GM23338 (cell line): ENCODE measurements around the gene NEMP2. TPM values are rescaled to one million over a fixed set of nuclear protein-coding genes. Genes with fewer than 3 reads are reported as not detected.
A peak's percentile ranks its signal among the peaks of the same experiment; 100 is the strongest.

Experiments used
- ATAC-seq: fragments of 200-7000 bp; cut with Tn5 transposase; 3 replicates; pipeline ENCODE4 v1.9.1; 2020
- DNase-seq: peaks from one replicate; pipeline ENCODE4 v3.0.0-alpha.2; 2015; ENCODE audit warnings: low spot score
- H2AFZ ChIP-seq: fragments of 200-600 bp; sonication (generic); 2 replicates; pipeline ENCODE4 v1.8.0; 2016; ENCODE audit warnings: antibody characterized with exemption, mild to moderate bottlenecking, moderate library complexity
- H3F3A ChIP-seq: fragments of 200-600 bp; sonication (generic); replicated peaks from 2 replicates; pipeline ENCODE4 v1.8.0; 2017; ENCODE audit warnings: antibody characterized with exemption, mixed run types, low read depth
- H3K27ac ChIP-seq: fragments of 200-600 bp; sonication (generic); 2 replicates; pipeline ENCODE4 v1.6.1; 2016; ENCODE audit warnings: low read depth
- H3K27me3 ChIP-seq: fragments of 200-600 bp; sonication (generic); 2 replicates; pipeline ENCODE4 v1.8.0; 2016; ENCODE audit warnings: mild to moderate bottlenecking, mixed run types, moderate library complexity; ENCODE audit not compliant: insufficient read depth
- H3K36me3 ChIP-seq: fragments of 200-600 bp; sonication (generic); 2 replicates; pipeline ENCODE4 v1.8.0; 2016; ENCODE audit warnings: mild to moderate bottlenecking; ENCODE audit not compliant: insufficient read depth
- H3K4me1 ChIP-seq: fragments of 200-600 bp; sonication (generic); 2 replicates; pipeline ENCODE4 v1.8.0; 2016; ENCODE audit warnings: mild to moderate bottlenecking, moderate library complexity; ENCODE audit not compliant: insufficient read depth
- H3K4me2 ChIP-seq: fragments of 200-600 bp; sonication (generic); 2 replicates; pipeline ENCODE4 v1.7.1; 2017; ENCODE audit warnings: mixed run types
- H3K4me3 ChIP-seq: fragments of 200-600 bp; sonication (generic); 2 replicates; pipeline ENCODE4 v1.6.1; 2016; ENCODE audit warnings: mixed run types
- H3K79me2 ChIP-seq: fragments of 200-600 bp; sonication (generic); replicated peaks from 2 replicates; pipeline ENCODE4 v1.8.0; 2017; ENCODE audit warnings: mild to moderate bottlenecking; ENCODE audit not compliant: insufficient read depth
- H3K9me2 ChIP-seq: fragments of 200-600 bp; sonication (generic); 2 replicates; pipeline ENCODE4 v1.8.0; 2017; ENCODE audit not compliant: insufficient read depth
- H4K20me1 ChIP-seq: fragments of 200-600 bp; sonication (generic); replicated peaks from 2 replicates; pipeline ENCODE4 v1.8.0; 2017; ENCODE audit warnings: mild to moderate bottlenecking; ENCODE audit not compliant: insufficient read depth
- H3K27ac Mint-ChIP-seq: 2 replicates; pipeline ENCODE4 v1.8.0; 2020; ENCODE audit warnings: inconsistent platforms, mild to moderate bottlenecking, moderate library complexity, mixed read lengths
- H3K27me3 Mint-ChIP-seq: 3 replicates; pipeline ENCODE4 v1.8.0; 2022; ENCODE audit warnings: low read depth, mild to moderate bottlenecking, moderate library complexity, mixed read lengths, inconsistent platforms; ENCODE audit not compliant: insufficient read depth, poor library complexity
- H3K36me3 Mint-ChIP-seq: 3 replicates; pipeline ENCODE4 v1.8.0; 2021; ENCODE audit warnings: low read depth, mild to moderate bottlenecking, inconsistent platforms, moderate library complexity, mixed read lengths
- H3K4me1 Mint-ChIP-seq: 3 replicates; pipeline ENCODE4 v1.8.0; 2020; ENCODE audit warnings: mild to moderate bottlenecking, inconsistent platforms, mixed read lengths
- H3K4me3 Mint-ChIP-seq: 3 replicates; pipeline ENCODE4 v1.8.0; 2021; ENCODE audit warnings: moderate library complexity, mild to moderate bottlenecking, inconsistent platforms, mixed read lengths
- H3K9me3 Mint-ChIP-seq: 3 replicates; pipeline ENCODE4 v1.8.0; 2020; ENCODE audit warnings: moderate library complexity, mild to moderate bottlenecking, inconsistent platforms, mixed read lengths
- CREB1 ChIP-seq: fragments of 250-450 bp; sonication (Bioruptor Pico); IDR thresholded peaks from 2 replicates; pipeline ENCODE4 v1.5.0; 2020; ENCODE audit warnings: low read depth, mild to moderate bottlenecking, moderate library complexity
- CTCF ChIP-seq, 2 experiments: fragments of 200-600 bp in 1 of 2; sonication (generic) in 1 of 2; conservative IDR thresholded peaks; 2 replicates each; pipeline versions ENCODE4 v1.5.1 to v1.6.1; 2016 to 2017; ENCODE audit warnings: antibody characterized with exemption in 2 of 2, low read depth in 2 of 2, mild to moderate bottlenecking in 2 of 2, moderate library complexity in 1 of 2
- EZH2 ChIP-seq: fragments of 200-600 bp; sonication (generic); IDR thresholded peaks from one replicate; pipeline ENCODE4 v1.8.0; 2017; ENCODE audit warnings: antibody characterized with exemption, mild to moderate bottlenecking, low read depth; ENCODE audit not compliant: unreplicated experiment
- EZH2phosphoT487 ChIP-seq: fragments of 200-600 bp; sonication (generic); IDR thresholded peaks from one replicate; pipeline ENCODE4 v1.8.1; 2018; ENCODE audit warnings: antibody characterized with exemption; ENCODE audit not compliant: unreplicated experiment
- JUNB ChIP-seq: IDR thresholded peaks from one replicate; pipeline ENCODE4 v1.6.1; 2016; ENCODE audit warnings: antibody characterized with exemption; ENCODE audit not compliant: unreplicated experiment
- NANOG ChIP-seq: IDR thresholded peaks from 2 replicates; pipeline ENCODE4 v1.6.1; 2016; ENCODE audit warnings: antibody characterized with exemption, borderline replicate concordance
- POLR2AphosphoS5 ChIP-seq: IDR thresholded peaks from 2 replicates; pipeline ENCODE4 v1.6.1; 2016; ENCODE audit warnings: antibody characterized with exemption, low read depth
- STAT1 ChIP-seq: IDR thresholded peaks from one replicate; pipeline ENCODE4 v1.6.1; 2016; ENCODE audit warnings: antibody characterized with exemption; ENCODE audit not compliant: unreplicated experiment
- ZNF114 ChIP-seq: fragments of 250-450 bp; sonication (Bioruptor Pico); IDR thresholded peaks from 2 replicates; pipeline ENCODE4 v1.5.0; 2020; ENCODE audit warnings: mild to moderate bottlenecking, moderate library complexity
- ZNF331 ChIP-seq: fragments of 250-450 bp; sonication (Bioruptor Pico); IDR thresholded peaks from 2 replicates; pipeline ENCODE4 v1.5.0; 2020; ENCODE audit warnings: low read depth, mild to moderate bottlenecking, moderate library complexity
- ZNF462 ChIP-seq: fragments of 250-450 bp; sonication (Bioruptor Pico); IDR thresholded peaks from 2 replicates; pipeline ENCODE4 v1.5.0; 2020; ENCODE audit warnings: mild to moderate bottlenecking, moderate library complexity
- polyA plus RNA-seq: library from polyadenylated mRNA; unstranded; fragments of >200 nt; fragmentation: Nextera tagmentation; extraction: Ambion mirVana; gene quantifications from 2 replicates; pipeline ENCODE4 v1.2.1, GENCODE V29; 2016
- total RNA-seq: library from RNA; depleted of rRNA; stranded (reverse); fragments of >200 nt; shearing (Covaris generic); gene quantifications from 2 replicates; pipeline ENCODE4 v1.2.3, GENCODE V29; 2014
- TF ChIP-seq, protein P1 (sequence below): IDR thresholded peaks from 2 replicates; pipeline ENCODE4 v1.6.1; 2016; ENCODE audit warnings: antibody characterized with exemption
- TF ChIP-seq, protein P2 (sequence below): IDR thresholded peaks from one replicate; pipeline ENCODE4 v1.6.1; 2018; ENCODE audit warnings: antibody characterized with exemption; ENCODE audit not compliant: unreplicated experiment

NEMP2 gene
- total and polyA plus RNA-seq, 2 experiments from 2014 or later: 1.2 to 4.0 TPM

DNA sequence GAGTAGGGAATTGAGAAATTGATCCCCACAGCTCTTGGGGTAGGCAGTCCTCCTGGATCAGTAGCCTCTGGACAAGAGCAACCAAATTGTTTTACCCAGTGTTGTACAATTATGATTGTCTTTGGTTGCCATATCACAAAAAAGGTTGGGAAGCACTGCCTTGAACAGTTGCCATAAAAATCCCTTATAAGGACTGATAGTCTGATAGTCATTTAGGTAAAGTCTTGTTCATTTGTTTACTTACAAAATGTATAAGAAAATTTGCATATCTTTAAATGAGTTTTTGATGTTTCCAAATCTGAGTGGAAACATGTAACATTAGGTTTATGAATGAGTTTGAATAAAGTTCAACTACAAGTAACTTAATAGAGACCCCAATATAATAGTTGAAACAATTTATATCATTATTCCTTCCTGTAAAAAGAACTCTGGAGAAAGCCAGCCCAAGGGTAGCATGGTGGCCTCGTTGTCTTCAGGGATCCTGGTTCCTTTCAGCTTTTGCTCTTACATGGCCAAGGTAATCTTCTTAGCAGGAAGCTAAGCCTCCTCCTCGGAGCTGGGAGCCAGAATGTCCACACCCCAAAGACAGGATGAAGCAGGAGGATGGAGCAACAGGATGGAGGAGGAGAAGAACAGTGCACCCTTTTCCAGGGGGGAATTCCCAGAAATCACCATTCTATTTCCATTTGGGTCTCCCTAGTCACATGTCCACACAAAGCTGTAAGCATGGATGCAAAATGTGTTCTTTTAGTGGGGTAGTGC lies 35.7 kb upstream of the NEMP2 start:
- TF ChIP-seq JUNB (no peak), EZH2phosphoT487 (no peak), ZNF331 (CRISPR knock-in tag) (no peak), ZNF114 (CRISPR knock-in tag) (no peak), STAT1 (no peak), CTCF (conservative IDR thresholded peaks at IDR 0.05; ENCODE audit: low read depth in 2 of 2) (no peak), NANOG (no peak), POLR2AphosphoS5 (no peak), ZNF462 (CRISPR knock-in tag) (no peak), CREB1 (CRISPR knock-in tag) (no peak), EZH2 (no peak)
- TF ChIP-seq, protein P1, sequence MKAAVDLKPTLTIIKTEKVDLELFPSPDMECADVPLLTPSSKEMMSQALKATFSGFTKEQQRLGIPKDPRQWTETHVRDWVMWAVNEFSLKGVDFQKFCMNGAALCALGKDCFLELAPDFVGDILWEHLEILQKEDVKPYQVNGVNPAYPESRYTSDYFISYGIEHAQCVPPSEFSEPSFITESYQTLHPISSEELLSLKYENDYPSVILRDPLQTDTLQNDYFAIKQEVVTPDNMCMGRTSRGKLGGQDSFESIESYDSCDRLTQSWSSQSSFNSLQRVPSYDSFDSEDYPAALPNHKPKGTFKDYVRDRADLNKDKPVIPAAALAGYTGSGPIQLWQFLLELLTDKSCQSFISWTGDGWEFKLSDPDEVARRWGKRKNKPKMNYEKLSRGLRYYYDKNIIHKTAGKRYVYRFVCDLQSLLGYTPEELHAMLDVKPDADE: no peak
- TF ChIP-seq, protein P2, sequence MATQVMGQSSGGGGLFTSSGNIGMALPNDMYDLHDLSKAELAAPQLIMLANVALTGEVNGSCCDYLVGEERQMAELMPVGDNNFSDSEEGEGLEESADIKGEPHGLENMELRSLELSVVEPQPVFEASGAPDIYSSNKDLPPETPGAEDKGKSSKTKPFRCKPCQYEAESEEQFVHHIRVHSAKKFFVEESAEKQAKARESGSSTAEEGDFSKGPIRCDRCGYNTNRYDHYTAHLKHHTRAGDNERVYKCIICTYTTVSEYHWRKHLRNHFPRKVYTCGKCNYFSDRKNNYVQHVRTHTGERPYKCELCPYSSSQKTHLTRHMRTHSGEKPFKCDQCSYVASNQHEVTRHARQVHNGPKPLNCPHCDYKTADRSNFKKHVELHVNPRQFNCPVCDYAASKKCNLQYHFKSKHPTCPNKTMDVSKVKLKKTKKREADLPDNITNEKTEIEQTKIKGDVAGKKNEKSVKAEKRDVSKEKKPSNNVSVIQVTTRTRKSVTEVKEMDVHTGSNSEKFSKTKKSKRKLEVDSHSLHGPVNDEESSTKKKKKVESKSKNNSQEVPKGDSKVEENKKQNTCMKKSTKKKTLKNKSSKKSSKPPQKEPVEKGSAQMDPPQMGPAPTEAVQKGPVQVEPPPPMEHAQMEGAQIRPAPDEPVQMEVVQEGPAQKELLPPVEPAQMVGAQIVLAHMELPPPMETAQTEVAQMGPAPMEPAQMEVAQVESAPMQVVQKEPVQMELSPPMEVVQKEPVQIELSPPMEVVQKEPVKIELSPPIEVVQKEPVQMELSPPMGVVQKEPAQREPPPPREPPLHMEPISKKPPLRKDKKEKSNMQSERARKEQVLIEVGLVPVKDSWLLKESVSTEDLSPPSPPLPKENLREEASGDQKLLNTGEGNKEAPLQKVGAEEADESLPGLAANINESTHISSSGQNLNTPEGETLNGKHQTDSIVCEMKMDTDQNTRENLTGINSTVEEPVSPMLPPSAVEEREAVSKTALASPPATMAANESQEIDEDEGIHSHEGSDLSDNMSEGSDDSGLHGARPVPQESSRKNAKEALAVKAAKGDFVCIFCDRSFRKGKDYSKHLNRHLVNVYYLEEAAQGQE: no peak
- Histone ChIP-seq H3K27ac (no peak overlapping the region), H3K79me2 (no peaks in the 10 kb centered on the region), H3K4me2 (no peak overlapping the region), H3K36me3 (0 out of 2 replicates have a peak, but pooled peaks cover 5% of the 10 kb centered on the region), H3F3A (no peaks in the 10 kb centered on the region), H3K4me1 (no peaks in the 10 kb centered on the region), H3K27me3 (no peaks in the 10 kb centered on the region), H3K9me2 (no peaks in the 10 kb centered on the region), H2AFZ (peak overlapping the region; percentile 76; the same call in 1 of the 2 replicates), H3K4me3 (no peak overlapping the region), H4K20me1 (no peaks in the 10 kb centered on the region)
- DNase-seq (no peak), ATAC-seq (no peak)
- no peak overlapping the region for H3K27ac Mint-ChIP-seq
- H3K9me3 Mint-ChIP-seq: peaks cover 12% of the 10 kb centered on the region
- H3K27me3 Mint-ChIP-seq: peaks cover 1% of the 10 kb centered on the region
- no peaks in the 10 kb centered on the region; the same call in 2 of the 3 replicates for H3K4me1 Mint-ChIP-seq
- peaks cover 4% of the 10 kb centered on the region for H3K36me3 Mint-ChIP-seq
- H3K4me3 Mint-ChIP-seq: no peak overlapping the region
